Immature natural killer cell (primary cell): ENCODE results near the gene MEGF6. TPM values are rescaled to one million over a fixed set of nuclear protein-coding genes. Genes with fewer than 3 reads are reported as not detected.

Experiments
- DNase-seq, 3 donors: peaks; one replicate each; pipeline ENCODE4 v3.0.0; 2022; ENCODE audit warnings: mixed read lengths in 1 of 3
- H3K27ac Mint-ChIP-seq, 6 donors: one replicate each; pipeline ENCODE4 v1.8.0; 2020; ENCODE audit warnings: mixed read lengths in 6 of 6, mild to moderate bottlenecking in 5 of 6, inconsistent platforms in 4 of 6, moderate library complexity in 3 of 6
- H3K27me3 Mint-ChIP-seq, 3 donors: one replicate each; pipeline ENCODE4 v1.8.0; 2020 to 2021; ENCODE audit warnings: low read depth in 3 of 3, mild to moderate bottlenecking in 3 of 3, mixed read lengths in 3 of 3, moderate library complexity in 3 of 3, inconsistent platforms in 1 of 3
- H3K36me3 Mint-ChIP-seq, 3 donors: one replicate each; pipeline ENCODE4 v1.8.0; 2020; ENCODE audit warnings: mixed read lengths in 3 of 3, inconsistent platforms in 2 of 3, mild to moderate bottlenecking in 2 of 3
- H3K4me1 Mint-ChIP-seq, 2 donors: one replicate each; pipeline ENCODE4 v1.8.0; 2020; ENCODE audit warnings: inconsistent platforms in 2 of 2, mild to moderate bottlenecking in 2 of 2, mixed read lengths in 2 of 2, moderate library complexity in 1 of 2
- H3K4me3 Mint-ChIP-seq, 5 donors: one replicate each; pipeline ENCODE4 v1.8.0; 2020; ENCODE audit warnings: mild to moderate bottlenecking in 5 of 5, mixed read lengths in 5 of 5, inconsistent platforms in 3 of 5, moderate library complexity in 3 of 5
- H3K9me3 Mint-ChIP-seq, 6 donors: one replicate each; pipeline ENCODE4 v1.8.0; 2020; ENCODE audit warnings: mild to moderate bottlenecking in 6 of 6, mixed read lengths in 6 of 6, inconsistent platforms in 4 of 6, moderate library complexity in 3 of 6
- polyA plus RNA-seq, 3 donors: library from polyadenylated mRNA; unstranded; fragments of 300-500 nt; fragmentation: Illumina TruSeq; gene quantifications; one replicate each; pipeline ENCODE4 v1.2.3, GENCODE V29; 2021

MEGF6 gene
- polyA plus RNA-seq, 3 donors from 2014 or later = 0.08 TPM; not detected in 2

DNA sequence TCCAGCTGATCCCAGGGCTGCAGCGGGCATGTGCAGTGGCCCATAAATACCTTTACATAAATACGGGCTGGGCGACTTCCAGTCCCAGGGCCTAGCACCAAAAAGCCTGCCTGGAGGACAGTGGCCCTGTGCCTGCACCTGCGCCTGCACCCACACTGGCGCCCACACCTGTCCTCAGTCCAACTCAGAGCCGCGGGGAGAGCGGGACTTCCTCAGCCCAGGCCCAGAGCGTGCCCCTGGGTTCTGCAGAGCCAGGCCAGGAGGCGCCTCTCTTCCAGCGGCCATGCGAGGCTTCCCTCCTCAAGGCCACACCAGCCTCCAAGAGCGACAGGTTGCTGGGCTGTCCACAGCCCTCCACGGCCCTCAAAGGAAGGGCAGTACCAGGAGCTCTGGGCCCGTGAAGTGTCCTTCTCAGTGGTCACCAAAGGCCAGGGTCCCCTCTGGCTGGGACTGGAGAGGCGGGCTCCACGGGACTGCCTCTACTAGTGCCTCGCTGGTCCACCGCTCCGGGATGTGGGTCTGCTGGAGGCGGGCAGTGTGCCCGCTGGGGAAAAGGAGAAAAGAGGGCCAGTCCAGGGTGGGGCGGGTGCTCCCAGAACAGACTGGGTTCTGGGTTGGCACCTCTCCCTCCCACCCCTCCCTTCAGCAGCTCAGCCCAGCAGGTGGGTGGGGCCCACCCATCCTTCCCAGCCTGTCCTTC lies 121.1 kb downstream of the MEGF6 start:
- Mint-ChIP-seq H3K27me3 (peaks cover 0 to 5% (median 1%) of the 10 kb centered on the region in 3 donors), H3K4me1 (peaks cover 0 to 4% of the 10 kb centered on the region in 2 donors), H3K27ac (no peak overlapping the region)

DNA sequence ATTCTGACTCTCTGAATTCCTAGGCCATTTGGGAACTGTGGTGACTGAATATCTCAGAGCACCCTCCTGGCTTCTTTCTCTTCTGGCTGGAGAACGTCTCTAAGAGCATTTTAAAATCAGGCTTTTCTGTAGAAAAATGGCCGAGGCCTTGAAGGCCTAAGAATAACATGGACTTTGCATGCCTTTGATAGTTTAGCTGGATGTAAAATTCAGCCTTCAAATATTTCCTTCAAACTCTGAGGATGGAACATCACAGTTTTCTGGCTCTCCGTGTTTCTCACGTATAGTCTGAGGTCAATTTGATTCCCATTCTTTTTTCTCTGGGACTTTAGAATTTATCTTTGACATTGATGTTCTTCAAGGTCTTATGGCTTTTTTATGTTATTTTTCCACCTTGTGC lies 122.9 kb downstream of the MEGF6 start:
- DNase-seq = no peak
- Mint-ChIP-seq H3K36me3 (no peaks in the 10 kb centered on the region), H3K27ac (no peak overlapping the region), H3K4me3 (no peak overlapping the region), H3K27me3 (peaks cover 0 to 5% (median 4%) of the 10 kb centered on the region in 3 donors), H3K9me3 (peaks cover 0 to 2% (median 0%) of the 10 kb centered on the region in 6 donors), H3K4me1 (peaks cover 0 to 4% of the 10 kb centered on the region in 2 donors)

More for the DNA sequence above, 121.1 kb downstream of the MEGF6 start:
- DNase-seq = no peak
- Mint-ChIP-seq H3K4me3 (no peak overlapping the region), H3K9me3 (peaks cover 0 to 2% (median 0%) of the 10 kb centered on the region in 6 donors), H3K36me3 (no peaks in the 10 kb centered on the region)

DNA sequence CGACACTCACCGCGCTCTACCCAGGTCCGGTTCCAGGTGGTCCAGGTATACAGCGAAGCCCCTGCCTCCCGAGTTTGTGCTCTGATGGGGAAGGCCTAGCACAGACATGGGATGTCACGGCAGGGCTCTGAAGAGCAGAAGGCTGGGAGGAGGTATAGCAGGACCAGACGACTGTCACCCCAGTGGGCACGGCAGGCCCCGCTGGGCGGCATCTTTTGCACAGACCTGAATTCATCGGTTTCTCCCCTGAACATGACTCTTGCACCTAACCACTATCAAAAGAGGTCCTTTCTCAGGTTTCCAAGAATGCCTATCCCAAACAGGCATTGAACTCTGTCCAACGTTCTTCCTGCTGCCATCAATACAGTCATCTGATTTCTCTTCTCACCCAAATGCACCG lies 126.3 kb downstream of the MEGF6 start:
- Mint-ChIP-seq H3K4me3 (no peak overlapping the region), H3K36me3 (no peaks in the 10 kb centered on the region), H3K9me3 (peaks cover 0 to 2% (median 0%) of the 10 kb centered on the region in 6 donors), H3K27ac (no peak overlapping the region), H3K4me1 (no peaks in the 10 kb centered on the region), H3K27me3 (peaks cover 0 to 5% (median 4%) of the 10 kb centered on the region in 3 donors)
- no peak for DNase-seq

DNA sequence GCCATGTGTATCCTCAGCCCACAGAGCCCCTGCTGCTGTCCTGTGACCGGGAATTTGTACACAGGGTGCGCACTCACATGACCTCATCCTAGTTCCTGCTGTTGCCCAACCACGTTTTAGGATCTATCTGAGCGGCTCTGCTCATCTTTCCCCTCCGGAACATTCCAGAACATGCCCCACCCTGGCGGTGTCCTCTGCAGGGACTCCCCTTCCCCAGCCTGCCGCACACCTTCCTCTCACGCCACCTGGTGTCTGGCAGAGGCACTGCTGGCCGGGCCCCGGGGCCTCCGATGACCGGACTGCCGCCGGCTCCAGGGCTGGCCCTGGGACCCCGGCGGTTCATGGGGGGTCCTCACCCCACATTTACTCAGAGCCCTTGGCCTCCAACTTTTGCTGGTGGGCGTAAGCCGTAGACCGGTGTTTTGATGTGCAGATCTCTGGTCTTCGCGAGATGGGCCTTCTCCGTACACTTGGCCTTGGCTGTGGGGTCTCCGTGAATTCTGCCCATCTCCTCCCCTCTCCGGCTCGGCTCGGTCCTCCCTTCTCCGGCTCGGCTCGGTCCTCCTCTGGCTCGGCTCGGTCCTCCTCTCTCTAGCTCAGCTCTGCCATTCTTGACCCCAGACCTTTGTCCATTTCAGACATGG lies 127.4 kb downstream of the MEGF6 start:
- DNase-seq = peak in 2 of 3 donors; percentile 8 to 18
- no peaks in the 10 kb centered on the region for H3K4me1 Mint-ChIP-seq
- H3K4me3 Mint-ChIP-seq = no peak overlapping the region
- no peaks in the 10 kb centered on the region for H3K36me3 Mint-ChIP-seq
- no peak overlapping the region for H3K27ac Mint-ChIP-seq
- H3K27me3 Mint-ChIP-seq = peaks cover 0 to 5% (median 4%) of the 10 kb centered on the region in 3 donors
- H3K9me3 Mint-ChIP-seq = peaks cover 0 to under 1% (median 0%) of the 10 kb centered on the region in 6 donors

DNA sequence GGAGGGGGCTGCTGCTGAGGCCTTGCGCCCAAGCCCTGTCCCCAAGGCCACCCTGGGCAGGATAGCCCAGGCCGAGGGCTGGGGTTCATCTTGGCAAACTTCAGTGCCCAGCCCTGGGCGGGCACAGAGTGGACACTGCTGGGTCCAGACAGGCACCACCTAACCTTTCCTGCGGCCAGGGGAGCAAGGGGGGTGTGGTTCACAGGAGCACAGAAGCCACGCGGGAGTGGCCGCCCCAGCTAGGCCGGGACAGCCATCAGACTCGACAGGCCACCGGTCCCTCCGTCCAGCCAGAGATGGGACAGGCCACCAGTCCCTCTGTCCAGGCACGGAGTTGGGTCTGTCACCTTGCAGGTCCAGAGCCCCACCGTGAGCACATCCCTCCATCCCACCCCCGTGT lies 127.9 kb downstream of the MEGF6 start:
- no peak overlapping the region for H3K4me3 Mint-ChIP-seq
- H3K27me3 Mint-ChIP-seq = peaks cover 0 to 4% (median 2%) of the 10 kb centered on the region in 3 donors
- DNase-seq = no peak
- H3K9me3 Mint-ChIP-seq = no peaks in the 10 kb centered on the region
- H3K27ac Mint-ChIP-seq = no peak overlapping the region
- H3K4me1 Mint-ChIP-seq = no peaks in the 10 kb centered on the region
- no peaks in the 10 kb centered on the region for H3K36me3 Mint-ChIP-seq

DNA sequence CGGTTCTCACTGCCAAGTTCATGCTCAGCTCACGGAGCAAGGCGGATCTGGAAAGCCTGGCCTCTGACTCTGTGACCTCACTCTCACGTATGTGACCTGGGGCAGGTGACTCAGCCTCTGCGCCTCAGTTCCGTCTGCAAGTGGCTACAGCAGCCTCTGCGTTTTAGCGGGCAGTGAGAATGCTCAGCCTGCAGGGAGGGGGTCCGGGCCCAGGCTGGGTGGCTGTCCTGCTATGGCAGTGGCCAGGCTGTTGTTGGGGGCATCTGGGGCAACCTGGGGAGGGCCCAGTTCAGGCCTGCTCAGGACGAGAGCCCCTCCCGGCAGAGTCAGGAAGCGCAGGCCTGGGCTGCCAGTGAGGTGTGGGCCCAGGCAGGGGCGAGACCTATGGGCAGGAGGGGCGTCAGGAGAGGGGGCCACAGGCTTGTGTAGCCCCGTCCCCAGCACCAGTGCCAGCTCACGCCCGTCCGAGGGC lies 128.9 kb downstream of the MEGF6 start:
- H3K9me3 Mint-ChIP-seq = no peaks in the 10 kb centered on the region
- H3K27ac Mint-ChIP-seq = no peak overlapping the region
- peaks cover 0 to 4% (median 2%) of the 10 kb centered on the region in 3 donors for H3K27me3 Mint-ChIP-seq
- no peak for DNase-seq
- no peaks in the 10 kb centered on the region for H3K4me1 Mint-ChIP-seq
- H3K4me3 Mint-ChIP-seq = no peak overlapping the region
- H3K36me3 Mint-ChIP-seq = no peaks in the 10 kb centered on the region

DNA sequence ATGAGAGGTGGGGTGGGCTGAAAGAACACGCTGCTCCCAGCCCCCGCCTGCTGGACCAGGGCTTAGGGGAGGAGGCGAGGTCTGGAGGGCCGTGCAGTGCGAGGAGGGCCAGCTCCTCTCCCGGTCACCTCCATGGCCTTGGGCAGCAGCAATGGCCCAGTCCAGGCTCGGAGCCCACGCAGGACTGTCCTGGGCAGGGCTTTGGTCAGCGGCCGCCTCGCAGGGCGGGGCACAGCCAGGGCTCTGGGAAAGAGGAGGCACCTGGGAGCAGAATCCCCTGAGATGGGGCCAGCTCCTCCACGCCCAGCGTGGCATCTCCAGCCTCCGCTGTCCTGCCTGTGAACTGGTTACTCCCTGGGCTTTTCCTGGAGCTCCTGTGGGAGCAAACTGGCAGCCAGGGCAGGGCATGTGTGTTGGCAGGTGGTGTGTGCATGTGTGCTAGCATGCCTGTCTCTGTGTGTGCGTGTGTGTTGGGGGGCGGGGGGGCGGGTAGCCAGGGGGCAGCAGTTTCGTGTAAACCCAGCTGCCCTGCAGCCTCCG lies 129.4 kb downstream of the MEGF6 start:
- no peaks in the 10 kb centered on the region for H3K4me1 Mint-ChIP-seq
- no peaks in the 10 kb centered on the region for H3K36me3 Mint-ChIP-seq
- H3K4me3 Mint-ChIP-seq = no peak overlapping the region
- DNase-seq = no peak
- H3K27me3 Mint-ChIP-seq = peaks cover 0 to 3% (median 2%) of the 10 kb centered on the region in 3 donors
- no peaks in the 10 kb centered on the region for H3K9me3 Mint-ChIP-seq
- no peak overlapping the region for H3K27ac Mint-ChIP-seq

DNA sequence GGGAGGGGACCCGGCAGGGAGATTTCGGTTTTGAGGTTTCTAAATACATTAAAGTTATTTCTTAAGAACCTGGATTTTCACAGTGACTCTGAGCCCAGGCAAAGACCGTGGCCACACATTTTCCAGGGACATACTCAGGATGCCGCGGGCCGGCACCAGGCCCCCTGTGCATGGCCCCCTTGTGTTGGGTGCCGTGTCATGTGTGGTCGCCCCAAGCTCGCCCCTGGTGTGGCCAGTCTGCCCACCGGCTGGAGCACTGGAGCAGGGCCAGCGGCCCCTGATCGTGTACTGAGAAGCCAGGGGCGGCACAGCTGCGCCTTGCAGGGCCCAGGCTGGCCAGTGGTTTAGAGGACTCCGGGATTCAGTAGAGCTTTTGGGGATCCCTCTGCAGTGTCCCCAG lies 130.3 kb downstream of the MEGF6 start:
- Mint-ChIP-seq H3K27ac (no peak overlapping the region), H3K27me3 (peaks cover 0 to 3% (median 2%) of the 10 kb centered on the region in 3 donors), H3K36me3 (no peaks in the 10 kb centered on the region), H3K4me1 (no peaks in the 10 kb centered on the region), H3K9me3 (no peaks in the 10 kb centered on the region), H3K4me3 (no peak overlapping the region)
- no peak for DNase-seq

DNA sequence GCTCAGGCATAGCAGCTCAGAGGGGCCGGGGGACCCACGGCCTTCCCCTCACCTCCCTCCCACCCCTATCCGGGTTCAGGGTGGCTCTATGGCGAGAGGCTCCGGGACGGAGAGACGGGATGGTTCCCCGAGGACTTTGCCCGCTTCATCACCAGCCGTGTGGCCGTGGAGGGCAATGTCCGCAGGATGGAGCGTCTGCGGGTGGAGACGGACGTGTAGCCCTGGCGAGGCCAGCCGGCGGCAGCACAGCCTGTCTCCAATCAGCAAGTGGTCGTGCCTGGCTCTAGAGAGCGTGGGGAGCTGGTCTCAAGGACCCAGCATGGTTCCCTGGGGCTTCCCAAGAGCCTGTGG lies 131.0 kb downstream of the MEGF6 start:
- H3K27ac Mint-ChIP-seq = no peak overlapping the region
- no peaks in the 10 kb centered on the region for H3K4me1 Mint-ChIP-seq
- DNase-seq = no peak
- no peak overlapping the region for H3K4me3 Mint-ChIP-seq
- H3K27me3 Mint-ChIP-seq = peaks cover 0 to 3% (median 0%) of the 10 kb centered on the region in 3 donors
- no peaks in the 10 kb centered on the region for H3K9me3 Mint-ChIP-seq
- H3K36me3 Mint-ChIP-seq = no peaks in the 10 kb centered on the region

DNA sequence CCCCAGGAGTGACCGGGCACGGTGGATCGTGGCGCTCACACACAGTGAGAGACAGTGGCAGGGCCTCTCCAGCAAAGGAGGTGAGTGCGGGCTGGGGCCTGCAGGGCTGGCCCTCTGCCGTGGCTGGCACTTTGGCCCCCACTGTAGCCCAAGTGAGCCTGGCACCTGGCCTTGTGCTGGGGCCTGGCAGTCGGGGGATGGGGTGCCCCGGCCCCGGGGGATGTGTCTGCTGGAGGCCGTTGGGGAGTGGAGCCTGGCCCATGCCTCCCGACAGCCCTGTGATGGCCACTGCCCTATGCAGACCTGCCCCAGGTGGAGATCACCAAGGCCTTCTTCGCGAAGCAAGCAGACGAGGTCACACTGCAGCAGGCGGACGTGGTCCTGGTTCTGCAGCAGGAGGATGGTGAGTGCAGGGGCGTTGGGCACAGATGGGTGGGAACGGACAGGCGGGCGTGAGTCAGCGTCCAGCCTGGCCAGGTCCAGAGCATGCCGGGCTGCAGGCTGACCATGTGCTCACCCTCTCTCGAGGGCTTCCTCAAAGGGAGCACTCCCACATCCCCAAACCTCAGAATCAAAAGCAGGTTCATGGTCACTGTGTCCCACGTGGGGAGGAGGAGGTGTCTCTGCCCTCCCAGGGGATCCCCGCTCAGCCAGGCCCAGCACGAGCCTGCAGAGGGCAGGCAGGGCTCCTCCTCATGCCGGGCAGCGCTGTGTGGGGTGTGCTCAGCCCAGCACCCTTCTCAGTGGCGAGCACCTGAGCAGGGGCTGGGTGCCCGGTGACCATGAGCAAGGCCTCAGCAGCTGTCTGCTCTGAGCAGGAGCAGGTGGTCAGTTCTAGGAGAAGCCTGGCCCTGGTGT lies 131.6 kb downstream of the MEGF6 start:
- Mint-ChIP-seq H3K4me3 (no peak overlapping the region), H3K27me3 (peaks cover 0 to 3% (median 0%) of the 10 kb centered on the region in 3 donors), H3K9me3 (no peaks in the 10 kb centered on the region), H3K4me1 (no peaks in the 10 kb centered on the region), H3K36me3 (no peaks in the 10 kb centered on the region), H3K27ac (no peak overlapping the region)
- DNase-seq = no peak

DNA sequence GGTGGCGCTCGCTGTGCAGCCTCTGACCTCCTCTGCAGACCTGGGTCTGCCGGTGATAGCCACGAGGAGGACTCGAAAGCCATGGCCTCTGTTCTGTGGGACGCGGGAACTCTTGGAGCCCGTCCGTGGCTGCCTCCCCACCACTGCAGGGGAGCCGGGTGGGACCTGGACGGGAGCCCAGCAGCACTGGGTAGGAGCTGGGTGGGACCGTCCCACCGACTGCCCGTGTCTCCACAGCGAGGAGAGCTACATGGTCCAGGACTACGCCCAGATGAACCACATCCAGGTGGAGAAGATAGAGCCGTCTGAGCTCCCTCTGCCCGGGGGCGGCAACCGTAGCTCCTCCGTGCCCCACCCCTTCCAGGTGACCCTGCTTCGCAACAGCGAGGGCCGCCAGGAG lies 133.1 kb downstream of the MEGF6 start:
- no peak for DNase-seq
- H3K36me3 Mint-ChIP-seq = no peaks in the 10 kb centered on the region
- no peaks in the 10 kb centered on the region for H3K4me1 Mint-ChIP-seq
- H3K27ac Mint-ChIP-seq = no peak overlapping the region
- peaks cover 0 to 3% (median 0%) of the 10 kb centered on the region in 3 donors for H3K27me3 Mint-ChIP-seq
- no peaks in the 10 kb centered on the region for H3K9me3 Mint-ChIP-seq
- no peak overlapping the region for H3K4me3 Mint-ChIP-seq

DNA sequence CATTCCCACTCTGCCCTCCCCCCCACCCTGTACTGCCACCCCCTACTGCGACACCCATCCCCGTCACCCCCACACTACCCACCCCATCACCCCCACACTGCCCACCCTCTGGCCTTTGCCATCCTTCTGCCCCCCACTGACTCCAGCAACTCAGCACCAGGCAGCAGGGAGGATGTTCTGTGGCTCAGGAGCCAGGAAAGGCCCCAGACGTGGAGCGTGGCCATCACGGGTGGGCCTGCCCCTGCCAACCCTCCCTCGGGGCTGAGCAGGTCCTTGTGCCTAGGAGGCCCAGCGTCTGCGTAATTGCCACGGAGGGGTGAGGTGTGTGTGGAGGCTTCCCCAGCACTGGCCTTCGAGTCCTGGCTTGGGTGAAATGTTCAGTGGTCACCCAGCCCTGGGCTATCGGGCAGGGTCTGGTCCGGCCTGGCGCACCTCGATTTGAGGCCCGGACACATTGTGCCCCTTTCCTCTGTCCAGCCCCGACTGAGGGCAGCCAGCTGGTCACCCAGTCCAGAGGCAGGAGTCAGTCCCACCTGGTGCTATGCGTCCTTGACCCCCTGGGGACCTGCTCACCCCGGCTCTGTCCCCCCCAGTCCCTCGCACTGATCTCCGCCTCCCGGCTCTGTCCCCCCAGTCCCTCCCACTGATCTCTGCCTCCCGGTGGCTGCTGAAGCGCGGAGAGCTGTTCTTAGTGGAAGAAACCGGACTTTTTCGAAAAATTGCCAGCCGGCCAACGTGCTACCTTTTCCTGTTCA lies 133.9 kb downstream of the MEGF6 start:
- Mint-ChIP-seq H3K27ac (no peak overlapping the region), H3K9me3 (no peaks in the 10 kb centered on the region), H3K27me3 (peaks cover 0 to 3% (median 0%) of the 10 kb centered on the region in 3 donors), H3K4me3 (no peak overlapping the region), H3K36me3 (no peaks in the 10 kb centered on the region), H3K4me1 (no peaks in the 10 kb centered on the region)
- no peak for DNase-seq

DNA sequence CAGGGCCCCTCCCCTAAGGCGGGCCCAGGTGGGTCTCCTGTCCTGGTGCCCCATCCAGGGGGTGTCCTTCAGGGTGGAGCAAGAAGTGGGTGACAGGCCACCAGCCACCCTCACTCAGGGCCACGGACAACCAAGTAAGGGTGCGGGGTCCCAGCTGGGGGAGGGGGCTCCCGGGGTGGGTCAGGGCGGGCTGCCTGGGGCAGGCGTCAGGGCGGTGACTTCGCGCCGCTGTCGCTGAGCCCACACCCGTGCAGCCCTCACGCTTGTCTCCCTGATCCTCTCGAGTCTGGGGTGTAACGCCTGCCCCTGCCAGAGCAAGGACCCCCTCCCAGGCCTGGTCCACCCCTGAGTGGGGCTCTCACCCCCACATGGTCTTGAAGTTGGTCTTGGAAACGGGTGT lies 134.6 kb downstream of the MEGF6 start:
- H3K4me3 Mint-ChIP-seq = no peak overlapping the region
- DNase-seq = no peak
- H3K4me1 Mint-ChIP-seq = no peaks in the 10 kb centered on the region
- peaks cover 0 to 3% (median 0%) of the 10 kb centered on the region in 3 donors for H3K27me3 Mint-ChIP-seq
- no peaks in the 10 kb centered on the region for H3K36me3 Mint-ChIP-seq
- H3K27ac Mint-ChIP-seq = no peak overlapping the region
- H3K9me3 Mint-ChIP-seq = no peaks in the 10 kb centered on the region
